HG02678 (cell line): ENCODE data around the gene DLG2.

Experiments
- ATAC-seq: cut with Tn5 transposase; IDR thresholded peaks from one replicate; pipeline ENCODE4 v1.9.1; 2021; ENCODE audit warnings: mild to moderate bottlenecking, moderate library complexity; ENCODE audit not compliant: unreplicated experiment

The DLG2 gene

GRCh38 chr11:83583757-83584366 is 2043.3 kb downstream of the DLG2 start:
- ATAC-seq: no peak

DNA sequence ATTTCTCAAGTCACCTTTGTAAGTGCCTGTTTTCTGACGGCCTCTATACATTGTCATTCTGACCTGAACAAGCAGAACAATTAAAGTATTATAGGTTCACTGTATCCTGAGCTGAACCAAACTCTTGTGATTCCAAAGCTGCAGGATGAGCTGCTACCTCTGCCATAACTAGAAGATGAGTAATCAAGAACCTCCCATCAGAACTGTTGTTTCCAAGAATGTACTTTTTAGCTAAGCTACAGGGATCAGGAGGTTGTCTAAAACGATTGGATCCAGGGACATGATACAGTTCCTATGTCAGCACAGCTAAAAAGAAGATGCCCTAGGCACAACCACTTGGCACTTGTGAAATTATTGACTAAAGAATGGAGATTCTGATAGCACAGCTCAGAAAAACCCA is 2052.6 kb downstream of the DLG2 start:
- no peak for ATAC-seq

DNA sequence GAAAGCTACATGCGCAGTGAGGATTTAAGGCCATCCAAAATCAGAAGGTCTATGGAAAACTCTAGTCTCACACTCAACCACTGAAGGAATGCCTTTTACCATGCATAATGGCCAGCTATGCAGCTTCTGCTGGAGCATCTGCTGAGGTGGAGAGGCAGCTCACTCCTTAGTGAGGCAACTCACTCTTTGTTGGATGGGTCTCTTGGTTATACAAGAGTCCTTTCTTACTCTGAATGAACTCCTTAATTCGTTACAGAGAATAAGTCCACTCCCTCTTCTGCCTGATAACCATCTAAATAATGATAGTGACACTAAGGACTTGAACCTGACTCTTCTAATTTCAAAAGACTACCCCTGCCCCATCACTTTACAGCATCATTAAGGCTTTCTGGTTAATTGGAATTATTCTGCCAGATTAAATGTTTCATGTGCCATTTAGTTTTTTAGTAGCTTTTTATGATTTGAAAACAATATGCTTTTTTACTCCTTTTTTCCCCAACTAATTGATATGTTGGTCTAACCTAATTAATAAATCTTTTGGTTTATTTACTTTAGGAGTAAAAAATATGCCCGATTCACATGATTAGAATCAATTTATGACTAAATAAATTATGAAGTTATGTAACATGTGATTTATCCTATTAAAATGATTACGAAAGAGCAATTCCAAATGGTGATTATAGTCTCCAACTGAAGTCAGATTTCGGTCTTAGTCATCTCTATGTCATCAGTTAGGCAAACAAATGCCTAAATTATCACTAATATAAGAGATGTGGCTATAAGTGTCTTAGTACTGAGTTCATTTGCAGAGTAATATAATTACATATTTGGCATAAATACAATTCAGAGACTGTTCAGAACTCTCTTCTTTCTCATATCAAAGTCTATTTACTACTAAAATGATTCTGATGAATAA is 2054.3 kb downstream of the DLG2 start:
- ATAC-seq: no peak

DNA sequence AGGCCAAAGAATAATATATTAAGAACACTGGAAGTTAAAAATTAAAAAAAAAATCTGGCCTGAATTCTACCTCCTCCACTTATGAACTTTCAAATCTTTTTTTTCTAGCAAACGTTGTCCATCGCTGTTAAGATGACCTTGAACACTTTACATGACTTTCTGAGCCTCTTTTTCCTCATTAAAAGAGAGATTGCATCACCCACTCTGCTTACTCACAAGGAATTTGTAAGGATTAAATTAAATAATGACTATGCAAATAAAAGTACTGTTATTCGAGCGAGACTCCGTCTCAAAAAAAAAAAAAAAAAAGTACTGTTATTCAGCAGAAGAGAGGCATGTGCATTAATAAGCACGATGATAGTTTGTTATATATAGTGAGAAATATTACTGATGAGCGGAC is 2055.8 kb downstream of the DLG2 start:
- ATAC-seq: no peak

DNA sequence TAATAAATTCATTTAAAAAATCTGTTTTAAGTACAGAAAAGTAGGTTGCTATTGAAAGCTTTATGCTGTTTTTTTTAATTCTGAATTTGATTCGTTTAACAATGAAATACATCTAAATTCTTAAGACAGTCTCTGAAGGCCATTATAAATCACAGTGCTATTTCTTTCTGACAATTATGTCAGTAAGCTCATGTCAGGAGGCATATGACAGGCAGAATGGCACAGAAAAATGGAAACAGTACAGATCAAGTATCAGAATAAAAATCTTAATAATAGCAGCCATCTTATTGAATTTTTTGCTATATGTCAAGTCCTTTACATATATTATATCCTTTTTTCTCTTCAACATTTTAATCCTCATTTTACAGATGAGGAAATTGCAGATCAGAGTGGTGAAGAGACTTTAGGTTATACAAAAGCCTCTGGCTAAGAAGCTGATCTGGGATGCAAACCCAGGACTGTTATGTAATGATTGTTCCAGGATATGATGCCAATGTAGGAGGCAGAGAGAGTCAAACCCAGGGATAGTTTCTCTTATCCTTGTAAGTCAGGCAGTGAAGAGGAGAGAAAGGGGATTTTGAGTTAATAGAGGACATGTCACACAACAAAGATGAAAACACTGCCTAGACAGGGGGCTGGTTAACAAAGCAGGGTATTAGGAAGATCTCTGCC is 2057.9 kb downstream of the DLG2 start:
- no peak for ATAC-seq

DNA sequence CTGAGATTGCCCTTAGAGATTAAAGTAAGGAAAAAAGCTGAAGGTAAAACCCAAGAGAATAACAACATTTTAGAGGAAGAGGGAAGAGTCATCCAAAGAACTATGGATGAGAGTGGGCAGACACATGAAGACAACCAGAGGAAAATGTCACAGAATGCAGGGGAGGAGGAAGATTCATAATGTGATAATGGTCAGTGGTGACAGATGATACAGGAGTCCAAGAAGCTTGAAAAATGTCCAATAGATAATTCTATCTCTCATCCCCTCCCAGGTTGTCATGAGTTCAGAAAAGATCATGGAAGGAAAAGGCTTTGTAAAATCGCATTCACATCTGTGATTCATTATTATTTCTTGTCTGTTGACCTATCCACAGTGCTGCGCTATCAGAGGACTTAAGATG is 2058.6 kb downstream of the DLG2 start:
- ATAC-seq: no peak

GRCh38 chr11:83566950-83567349 is 2060.2 kb downstream of the DLG2 start:
- ATAC-seq: no peak

DNA sequence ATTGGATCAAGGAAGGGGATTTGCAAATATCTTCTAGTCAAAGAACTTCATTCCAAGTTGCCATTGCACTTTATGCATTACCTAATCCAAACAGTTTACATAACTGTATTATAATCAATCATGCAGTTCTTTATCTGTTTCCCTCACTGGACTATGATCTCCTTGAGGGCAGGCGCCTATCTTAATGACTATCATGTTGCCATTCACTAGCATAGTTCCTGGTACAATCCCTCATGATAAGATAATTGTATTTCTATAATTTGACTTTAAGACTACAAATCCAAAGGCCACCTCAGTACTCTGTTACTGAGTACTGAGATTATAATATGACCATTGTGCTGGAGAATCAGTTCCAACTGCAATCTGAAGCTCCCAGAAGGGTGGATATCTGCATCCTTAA is 2062.3 kb downstream of the DLG2 start:
- no peak for ATAC-seq

DNA sequence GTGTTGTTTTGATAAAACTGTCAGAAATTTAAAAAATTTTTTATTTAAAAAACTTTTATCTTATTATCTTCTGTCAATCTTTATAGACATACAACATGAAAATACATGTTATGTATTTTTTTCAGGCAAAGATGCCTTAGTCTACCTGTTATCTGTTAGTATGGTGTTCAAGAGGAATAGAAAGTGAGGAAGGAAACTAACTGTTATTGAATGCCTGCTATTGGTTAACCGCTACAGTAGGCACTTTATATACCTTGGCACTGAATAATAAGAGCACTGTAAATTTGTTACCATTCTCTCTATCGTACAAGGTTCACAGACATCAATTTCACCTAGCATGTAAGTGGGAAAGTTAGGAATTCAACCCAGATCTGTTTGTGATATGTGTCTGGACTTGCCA is 2068.9 kb downstream of the DLG2 start:
- ATAC-seq: no peak

- no peak for ATAC-seq
These were observed 2069.5 kb downstream of the DLG2 start for GRCh38 chr11:83557653-83558052.

GRCh38 chr11:83554876-83555275 is 2072.3 kb downstream of the DLG2 start:
- no peak for ATAC-seq

DNA sequence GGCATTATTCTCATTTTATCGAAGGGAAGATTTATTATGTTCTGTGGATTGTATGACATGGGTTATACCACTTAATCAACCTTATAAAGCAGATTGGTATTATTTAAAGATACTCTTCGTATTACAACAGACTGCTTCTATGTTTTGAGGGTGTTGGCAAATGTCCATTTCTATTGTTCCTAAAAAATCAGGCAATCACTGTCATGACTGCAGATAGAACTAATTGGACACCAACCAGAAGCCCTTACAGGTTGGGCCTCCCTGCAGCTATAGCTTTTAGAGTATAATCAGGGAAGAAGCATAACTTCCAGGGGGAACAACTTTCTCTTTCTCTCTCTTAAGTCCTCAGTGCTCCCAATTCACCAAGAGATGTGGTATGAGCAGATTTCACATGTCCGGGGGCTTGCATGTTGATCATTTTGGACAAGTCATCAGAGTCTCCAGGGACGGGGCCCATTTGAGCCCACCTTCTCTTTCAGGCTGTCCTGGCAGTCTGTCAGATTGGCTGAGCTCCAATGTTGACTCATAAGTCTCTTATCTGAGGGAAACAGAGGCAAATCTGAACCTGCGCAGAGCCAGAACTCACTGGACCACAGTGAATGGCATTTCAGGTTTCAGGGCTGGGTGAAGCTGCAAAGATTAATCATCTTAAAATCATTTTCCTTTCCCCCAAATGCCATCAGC is 2077.0 kb downstream of the DLG2 start:
- no peak for ATAC-seq

GRCh38 chr11:83546368-83546767 is 2080.8 kb downstream of the DLG2 start:
- no peak for ATAC-seq

DNA sequence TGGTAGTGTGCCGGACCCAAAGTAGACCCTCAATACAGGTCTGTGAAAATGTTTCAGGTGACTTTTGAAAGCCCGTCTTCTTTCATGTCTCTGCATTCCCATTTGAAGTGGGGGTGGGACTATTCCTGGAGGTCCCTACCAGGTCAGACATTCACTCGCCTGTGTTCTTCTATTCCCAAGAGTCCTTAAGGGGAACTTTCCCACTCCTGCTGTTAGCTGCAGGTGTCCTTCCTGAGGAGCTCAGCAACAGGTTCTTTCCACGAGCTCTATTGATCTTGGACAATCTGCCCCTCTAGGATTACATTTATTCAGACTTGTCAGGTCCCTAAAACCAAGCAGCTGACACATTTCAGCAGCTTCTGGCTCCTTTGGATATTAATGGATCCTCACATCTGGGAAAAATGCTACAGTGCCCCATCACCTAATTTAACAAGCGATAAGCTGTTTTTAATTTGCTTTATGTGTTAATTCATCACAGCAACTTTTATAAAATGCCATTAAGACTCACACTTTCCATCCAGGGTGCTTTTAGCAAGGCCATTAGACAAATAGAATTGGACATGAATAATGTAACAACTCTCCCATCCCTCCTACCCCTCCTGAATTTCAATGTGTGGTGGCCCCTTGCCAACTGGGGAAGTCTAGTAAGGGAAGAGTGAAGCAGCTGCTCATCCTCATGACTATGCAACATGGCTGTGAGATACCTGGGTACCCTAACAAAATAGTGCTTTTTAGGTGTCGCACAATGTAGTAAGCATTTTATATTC is 2081.5 kb downstream of the DLG2 start:
- ATAC-seq: no peak

GRCh38 chr11:83544846-83545245 is 2082.3 kb downstream of the DLG2 start:
- no peak for ATAC-seq

DNA sequence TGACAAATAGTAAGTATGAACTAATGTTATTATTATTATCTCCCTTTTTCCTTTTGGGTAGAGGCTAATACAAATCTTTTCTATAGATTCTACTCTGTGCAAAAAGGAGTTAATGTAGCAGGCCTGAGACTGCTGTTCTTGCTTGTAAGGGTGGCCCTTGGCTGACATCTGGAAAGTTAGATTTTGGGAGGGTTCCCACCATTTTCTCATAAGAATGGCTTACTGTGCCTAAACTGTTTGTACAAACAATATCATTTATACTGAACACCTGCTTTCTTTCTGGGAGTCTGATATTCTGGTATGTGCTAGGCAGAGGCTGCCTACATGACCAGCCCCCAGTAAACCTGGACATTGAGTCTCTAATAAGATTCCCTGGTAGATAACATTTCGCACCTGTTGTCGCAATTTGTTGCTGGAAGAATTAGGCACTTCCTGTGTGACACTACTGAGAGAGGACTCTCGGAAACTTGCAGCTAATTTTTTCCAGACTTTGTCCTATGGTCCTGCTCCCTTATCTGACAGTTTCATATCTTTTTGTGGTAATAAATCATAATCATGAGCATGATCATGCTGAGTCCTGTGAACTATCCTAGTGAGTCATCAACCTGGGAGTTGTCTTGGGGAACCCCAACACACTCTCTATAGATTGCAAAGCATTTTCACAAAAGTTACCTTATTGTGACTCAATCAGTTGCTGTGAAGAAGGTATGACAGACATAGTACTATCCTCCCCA is 2083.3 kb downstream of the DLG2 start:
- no peak for ATAC-seq

DNA sequence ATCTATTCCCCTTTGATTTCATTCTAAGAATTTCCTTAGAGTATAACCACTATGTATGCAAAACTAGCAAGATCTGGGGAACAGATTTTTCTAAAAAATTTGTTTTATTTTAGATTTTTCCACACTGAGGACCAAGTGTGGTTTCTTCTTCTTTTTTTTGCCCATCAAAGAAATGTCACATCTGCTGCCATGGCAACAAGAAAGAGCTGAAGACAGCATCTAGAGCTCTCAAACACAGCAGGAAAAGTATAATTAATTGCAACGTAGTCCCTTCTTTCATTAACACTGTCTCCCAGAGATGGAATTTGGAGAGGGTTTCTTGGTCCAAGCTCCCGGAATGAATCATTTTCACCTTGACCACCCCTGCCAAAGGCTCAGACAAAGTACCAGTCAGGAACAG is 2084.3 kb downstream of the DLG2 start:
- no peak for ATAC-seq

GRCh38 chr11:83540728-83541127 is 2086.4 kb downstream of the DLG2 start:
- no peak for ATAC-seq

GRCh38 chr11:83540112-83540675 is 2086.9 kb downstream of the DLG2 start:
- ATAC-seq: no peak

DNA sequence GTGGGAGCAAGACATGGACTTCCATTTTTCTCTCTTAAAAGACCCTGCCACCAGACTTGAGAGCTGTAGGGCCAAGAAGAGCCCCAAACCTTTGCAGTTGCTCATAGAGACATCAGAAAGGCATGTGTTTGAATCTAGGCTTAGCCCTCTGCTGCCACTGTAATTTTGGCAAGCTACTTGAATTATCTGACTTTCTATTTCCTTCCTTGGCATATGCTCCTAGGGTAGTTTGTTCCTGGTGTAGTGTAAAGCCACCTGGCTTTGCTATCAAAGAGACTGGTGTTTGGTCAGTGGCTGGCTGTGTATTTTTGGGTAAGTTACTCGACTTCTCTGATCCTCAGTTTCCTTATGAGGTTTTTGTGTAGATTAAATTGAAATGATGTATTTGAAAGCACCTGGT is 2088.9 kb downstream of the DLG2 start:
- ATAC-seq: no peak
